Esophagus squamous epithelium (tissue), 4 donors: ENCODE data around the gene KSR2.

ENCODE experiments used
- CTCF ChIP-seq, 6 experiments: fragments of 450-650 bp in 4 of 6; fragments of 200-600 bp in 2 of 6; sonication (generic) in 2 of 6; IDR thresholded peaks; one replicate each; pipeline ENCODE4 v1.5.1; 2016 to 2019; ENCODE audit warnings: antibody characterized with exemption in 6 of 6, mild to moderate bottlenecking in 4 of 6, moderate library complexity in 4 of 6
- POLR2A ChIP-seq, 4 donors: fragments of 450-650 bp; IDR thresholded peaks; one replicate each; pipeline ENCODE4 v1.6.1; 2017; ENCODE audit warnings: antibody characterized with exemption in 4 of 4, mild to moderate bottlenecking in 4 of 4, moderate library complexity in 3 of 4

GRCh38 chr12:117468016-117468415 lies 500.8 kb downstream of the KSR2 start:
- TF ChIP-seq CTCF (IDR thresholded peaks at IDR 0.05) (no peak), POLR2A (IDR thresholded peaks at IDR 0.05) (no peak)
